ENCODE data around the gene TP53TG3E.
"Not testable (repeated sequence)": the region's sequence is repeated elsewhere in the genome, so short reads cannot be mapped to it uniquely, and the experiment has no call there.

Gene TP53TG3E, protein sequence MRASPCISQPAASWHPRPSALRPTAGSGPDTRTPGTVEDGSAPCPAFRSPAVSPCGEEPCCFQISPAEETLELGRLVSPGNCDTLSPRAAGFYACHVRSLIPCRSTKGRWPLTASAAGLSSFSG

DNA sequence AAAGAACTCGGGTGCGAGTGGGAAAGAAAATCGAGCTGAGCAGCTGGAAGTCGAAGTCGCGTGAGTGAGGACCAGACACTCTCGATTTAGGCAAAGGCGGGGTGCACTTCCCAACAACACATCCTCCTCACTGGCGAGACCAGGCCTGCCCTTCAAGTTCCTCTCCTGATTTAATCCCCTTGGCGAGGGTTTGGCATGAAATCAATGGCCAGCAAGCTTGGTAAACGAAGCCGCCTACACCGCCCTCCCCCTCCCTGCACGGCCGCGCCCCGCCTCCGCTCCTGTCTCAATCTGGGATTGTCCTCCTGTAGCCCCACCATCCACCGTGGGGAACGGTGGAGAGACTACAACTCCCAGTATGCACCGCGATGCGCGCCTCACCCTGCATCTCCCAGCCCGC is at the start of gene TP53TG3E:
TSS of gene TP53TG3E (plus strand) at position 301 of the 400 bp plus-strand sequence. CDS start at position 369, 68 bp downstream.
- not testable (repeated sequence) for H3K27me3 ChIP-seq (ENCODE audit: control insufficient read depth in 1 of 2, insufficient read depth in 2 of 2, low read length in 2 of 2); H3K4me3 ChIP-seq (ENCODE audit: low read depth in 1 of 2, low read length in 2 of 2); H3K4me1 ChIP-seq (ENCODE audit: insufficient read depth, low read length); H3K9ac ChIP-seq (ENCODE audit: low read length); H3K9me3 ChIP-seq (ENCODE audit: low read length); H3K27ac ChIP-seq (ENCODE audit: low read depth, low read length); H3K36me3 ChIP-seq (ENCODE audit: insufficient read depth, low read length)

GRCh38 chr16:33336226-33337012 is 32.3 kb downstream of the TP53TG3E start:
- H3K4me3 ChIP-seq (ENCODE audit: low read depth in 1 of 2, low read length in 2 of 2); H3K27ac ChIP-seq (ENCODE audit: low read depth, low read length); H3K36me3 ChIP-seq (ENCODE audit: insufficient read depth, low read length); H3K4me1 ChIP-seq (ENCODE audit: insufficient read depth, low read length); H3K9ac ChIP-seq (ENCODE audit: low read length); H3K27me3 ChIP-seq (ENCODE audit: control insufficient read depth in 1 of 2, insufficient read depth in 2 of 2, low read length in 2 of 2); H3K9me3 ChIP-seq (ENCODE audit: low read length): not testable (repeated sequence)

DNA sequence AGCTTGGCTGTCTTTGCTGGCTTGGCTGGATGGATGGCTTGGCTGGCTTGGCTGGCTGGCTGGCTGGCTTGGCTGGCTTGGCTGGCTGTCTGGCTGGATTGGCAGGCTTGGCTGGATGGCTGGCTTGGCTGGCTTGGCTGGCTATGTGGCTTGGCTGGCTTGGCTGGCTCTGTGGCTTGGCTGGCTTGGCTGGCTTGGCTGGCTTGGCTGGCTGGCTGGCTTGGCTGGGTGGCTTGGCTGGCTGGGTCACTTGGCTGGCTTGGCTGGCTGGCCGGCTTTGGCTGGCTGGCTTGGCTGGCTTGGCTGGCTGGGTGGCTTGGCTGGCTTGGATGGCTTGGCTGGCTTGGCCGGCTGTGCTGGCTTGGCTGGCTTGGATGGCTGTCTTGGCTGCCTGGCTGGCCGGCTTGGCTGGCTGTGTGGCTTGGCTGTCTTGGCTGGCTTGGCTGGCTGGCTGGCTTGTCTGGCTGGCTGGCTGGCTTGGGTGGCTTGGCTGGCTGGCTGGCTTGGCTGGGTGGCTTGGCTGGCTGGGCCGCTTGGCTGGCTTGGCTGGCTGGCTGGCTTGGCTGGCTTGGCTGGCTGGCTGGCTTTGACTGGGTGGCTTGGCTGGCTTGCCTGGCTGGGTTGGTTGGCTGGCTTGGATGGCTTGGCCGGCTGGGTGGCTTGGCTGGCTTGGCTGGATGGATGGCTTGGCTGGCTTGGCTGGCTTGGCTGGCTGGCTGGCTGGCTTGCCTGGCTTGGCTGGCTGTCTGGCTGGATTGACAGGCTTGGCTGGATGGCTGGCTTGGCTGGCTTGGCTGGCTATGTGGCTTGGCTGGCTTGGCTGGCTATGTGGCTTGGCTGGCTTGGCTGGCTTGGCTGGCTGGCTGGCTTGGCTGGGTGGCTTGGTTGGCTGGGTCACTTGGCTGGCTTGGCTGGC is 33.8 kb downstream of the TP53TG3E start:
- H3K27me3 ChIP-seq (ENCODE audit: control insufficient read depth in 1 of 2, insufficient read depth in 2 of 2, low read length in 2 of 2); H3K36me3 ChIP-seq (ENCODE audit: insufficient read depth, low read length); H3K4me1 ChIP-seq (ENCODE audit: insufficient read depth, low read length); H3K27ac ChIP-seq (ENCODE audit: low read depth, low read length); H3K4me3 ChIP-seq (ENCODE audit: low read depth in 1 of 2, low read length in 2 of 2); H3K9me3 ChIP-seq (ENCODE audit: low read length); H3K9ac ChIP-seq (ENCODE audit: low read length): not testable (repeated sequence)

GRCh38 chr16:33338543-33338951 is 34.4 kb downstream of the TP53TG3E start:
- not testable (repeated sequence) for H3K36me3 ChIP-seq (ENCODE audit: insufficient read depth, low read length); H3K27me3 ChIP-seq (ENCODE audit: control insufficient read depth in 1 of 2, insufficient read depth in 2 of 2, low read length in 2 of 2); H3K9me3 ChIP-seq (ENCODE audit: low read length); H3K4me1 ChIP-seq (ENCODE audit: insufficient read depth, low read length); H3K4me3 ChIP-seq (ENCODE audit: low read depth in 1 of 2, low read length in 2 of 2); H3K9ac ChIP-seq (ENCODE audit: low read length); H3K27ac ChIP-seq (ENCODE audit: low read depth, low read length)

DNA sequence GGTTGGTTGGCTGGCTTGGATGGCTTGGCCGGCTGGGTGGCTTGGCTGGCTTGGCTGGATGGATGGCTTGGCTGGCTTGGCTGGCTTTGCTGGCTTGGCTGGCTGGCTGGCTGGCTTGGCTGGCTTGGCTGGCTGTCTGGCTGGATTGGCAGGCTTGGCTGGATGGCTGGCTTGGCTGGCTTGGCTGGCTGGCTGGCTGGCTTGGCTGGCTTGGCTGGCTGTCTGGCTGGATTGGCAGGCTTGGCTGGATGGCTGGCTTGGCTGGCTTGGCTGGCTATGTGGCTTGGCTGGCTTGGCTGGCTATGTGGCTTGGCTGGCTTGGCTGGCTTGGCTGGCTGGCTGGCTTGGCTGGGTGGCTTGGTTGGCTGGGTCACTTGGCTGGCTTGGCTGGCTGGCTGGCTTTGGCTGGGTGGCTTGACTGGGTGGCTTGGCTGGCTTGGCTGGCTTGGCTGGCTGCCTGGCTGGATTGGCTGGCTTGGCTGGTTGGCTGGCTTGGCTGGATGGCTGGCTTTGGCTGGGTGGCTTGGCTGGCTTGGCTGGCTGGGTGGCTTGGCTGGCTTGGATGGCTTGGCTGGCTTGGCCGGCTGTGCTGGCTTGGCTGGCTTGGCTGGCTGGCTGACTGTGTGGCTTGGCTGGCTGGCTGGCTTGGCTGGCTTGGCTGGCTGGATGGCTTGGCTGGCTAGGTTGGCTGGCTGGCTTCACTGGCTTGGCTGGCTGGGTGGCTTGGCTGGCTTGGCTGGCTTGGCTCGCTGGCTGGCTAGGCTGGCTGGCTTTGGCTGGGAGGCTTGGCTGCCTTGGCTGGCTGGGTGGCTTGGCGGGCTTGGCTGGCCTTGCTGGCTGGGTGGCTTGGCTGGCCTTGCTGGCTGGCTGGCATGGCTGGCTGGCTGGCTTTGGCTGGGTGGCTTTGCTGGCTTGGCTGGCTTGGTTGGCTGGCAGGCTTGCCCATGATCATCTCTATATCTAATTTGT is 35.3 kb downstream of the TP53TG3E start:
- H3K27ac ChIP-seq (ENCODE audit: low read depth, low read length); H3K4me3 ChIP-seq (ENCODE audit: low read depth in 1 of 2, low read length in 2 of 2); H3K9ac ChIP-seq (ENCODE audit: low read length); H3K9me3 ChIP-seq (ENCODE audit: low read length); H3K36me3 ChIP-seq (ENCODE audit: insufficient read depth, low read length); H3K27me3 ChIP-seq (ENCODE audit: control insufficient read depth in 1 of 2, insufficient read depth in 2 of 2, low read length in 2 of 2); H3K4me1 ChIP-seq (ENCODE audit: insufficient read depth, low read length): not testable (repeated sequence)
